Esophagus squamous epithelium (tissue), 4 donors: ENCODE results near the gene SIX5.

Source experiments
- CTCF ChIP-seq, 6 experiments: fragments of 450-650 bp in 4 of 6; fragments of 200-600 bp in 2 of 6; sonication (generic) in 2 of 6; IDR thresholded peaks; one replicate each; pipeline ENCODE4 v1.5.1; 2016 to 2019; ENCODE audit warnings: antibody characterized with exemption in 6 of 6, mild to moderate bottlenecking in 4 of 6, moderate library complexity in 4 of 6
- POLR2A ChIP-seq, 4 donors: fragments of 450-650 bp; IDR thresholded peaks; one replicate each; pipeline ENCODE4 v1.6.1; 2017; ENCODE audit warnings: antibody characterized with exemption in 4 of 4, mild to moderate bottlenecking in 4 of 4, moderate library complexity in 3 of 4

- no peak for TF ChIP-seq CTCF (IDR thresholded peaks at IDR 0.05)
- no peak for TF ChIP-seq POLR2A (IDR thresholded peaks at IDR 0.05)
These were observed 5.3 kb downstream of the SIX5 start for GRCh38 chr19:45763691-45764294.
